H1 (cell line): ENCODE results near the gene SNX3.

Experiments
- ATF2 ChIP-seq: IDR thresholded peaks from 2 replicates; pipeline ENCODE4 v1.6.1; 2012; ENCODE audit warnings: low read length, inconsistent platforms
- CHD7 ChIP-seq: fragments of 300-600 bp; sonication (generic); IDR thresholded peaks from 2 replicates; pipeline ENCODE4 v1.7.1; 2012; ENCODE audit warnings: low read length, moderate library complexity, mild to moderate bottlenecking, inconsistent platforms; ENCODE audit not compliant: insufficient replicate concordance
- CTCF ChIP-seq, 3 experiments: IDR thresholded peaks; 1 replicate in 2 of 3; 2 replicates in 1 of 3; pipeline versions ENCODE4 v1.5.1 to v1.6.1; 2011; ENCODE audit warnings: low read length in 3 of 3, mild to moderate bottlenecking in 3 of 3, inconsistent platforms in 2 of 3, low read depth in 1 of 3, moderate library complexity in 1 of 3; ENCODE audit not compliant: insufficient read depth in 1 of 3; ENCODE audit errors: control extremely low read depth in 1 of 3
- POLR2A ChIP-seq, 2 experiments: IDR thresholded peaks; 1 replicate in 1 of 2; 2 replicates in 1 of 2; pipeline ENCODE4 v1.6.1; 2011; ENCODE audit warnings: low read depth in 2 of 2, low read length in 2 of 2, mild to moderate bottlenecking in 2 of 2; ENCODE audit errors: control extremely low read depth in 1 of 2
- POLR2AphosphoS5 ChIP-seq: IDR thresholded peaks from 2 replicates; pipeline ENCODE4 v1.6.1; 2011; ENCODE audit warnings: low read depth, low read length
- SIX5 ChIP-seq: IDR thresholded peaks from 2 replicates; pipeline ENCODE4 v1.6.1; 2011; ENCODE audit warnings: mild to moderate bottlenecking, low read depth, low read length
- USF2 ChIP-seq: IDR thresholded peaks from 2 replicates; pipeline ENCODE4 v1.6.1; 2011; ENCODE audit warnings: low read length, improper control_type of control experiment

- TF ChIP-seq SIX5, result no peak
- TF ChIP-seq ATF2, result no peak
- TF ChIP-seq USF2, result no peak
- TF ChIP-seq CTCF (IDR thresholded peaks at IDR 0.05; ENCODE audit: control extremely low read depth in 1 of 3, insufficient read depth in 1 of 3, low read depth in 1 of 3, low read length in 3 of 3), result no peak
- no peak for TF ChIP-seq POLR2A (IDR thresholded peaks at IDR 0.05; ENCODE audit: control extremely low read depth in 1 of 2, low read depth in 2 of 2, low read length in 2 of 2)
- TF ChIP-seq CHD7, result no peak
- TF ChIP-seq POLR2AphosphoS5, result no peak
Measured at GRCh38 chr6:108203189-108204112, 57.4 kb downstream of the SNX3 start.
